SK-N-SH (cell line): Measurements from ENCODE around the gene TAS2R41.

Source experiments
- EZH2phosphoT487 ChIP-seq: fragments of 200-600 bp; sonication (generic); IDR thresholded peaks from 2 replicates; pipeline ENCODE4 v1.6.1; 2017; ENCODE audit warnings: low read depth, mixed run types, mild to moderate bottlenecking, antibody characterized with exemption, moderate library complexity, borderline replicate concordance
- TF ChIP-seq, protein P1 (sequence below): IDR thresholded peaks from 2 replicates; pipeline ENCODE4 v1.4.0; 2012; ENCODE audit warnings: low read depth
- TF ChIP-seq, protein P2 (sequence below): fragments of 200-600 bp; sonication (generic); IDR thresholded peaks from 2 replicates; pipeline ENCODE4 v1.6.1; 2017; ENCODE audit warnings: antibody characterized with exemption, mild to moderate bottlenecking, moderate library complexity
- TF ChIP-seq, protein P3 (sequence below): IDR thresholded peaks from 2 replicates; pipeline ENCODE4 v1.6.1; 2012; ENCODE audit warnings: mild to moderate bottlenecking, low read depth, low read length, moderate library complexity

DNA sequence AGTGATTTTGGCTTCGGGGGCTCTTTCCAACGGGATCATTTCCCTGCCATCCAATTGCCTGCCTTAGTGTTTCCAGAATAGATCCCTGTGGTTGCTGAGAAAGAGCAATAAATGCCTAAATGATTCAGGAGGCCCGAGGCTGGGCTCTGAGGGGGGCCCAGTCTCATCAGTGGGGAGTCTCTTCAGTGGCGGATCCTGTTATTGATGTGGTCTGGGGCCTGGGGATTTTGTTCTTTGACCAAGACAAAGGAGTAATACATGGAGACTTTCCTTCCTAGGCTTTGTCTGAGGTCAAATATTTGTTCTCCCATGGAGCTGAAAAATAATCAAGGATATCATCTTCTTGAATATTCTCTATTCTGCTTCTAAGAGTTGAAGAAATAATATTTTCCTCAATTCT, 40.8 kb downstream of the TAS2R41 start:
- TF ChIP-seq, protein P1, sequence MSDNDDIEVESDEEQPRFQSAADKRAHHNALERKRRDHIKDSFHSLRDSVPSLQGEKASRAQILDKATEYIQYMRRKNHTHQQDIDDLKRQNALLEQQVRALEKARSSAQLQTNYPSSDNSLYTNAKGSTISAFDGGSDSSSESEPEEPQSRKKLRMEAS, result no peak
- TF ChIP-seq, protein P2, sequence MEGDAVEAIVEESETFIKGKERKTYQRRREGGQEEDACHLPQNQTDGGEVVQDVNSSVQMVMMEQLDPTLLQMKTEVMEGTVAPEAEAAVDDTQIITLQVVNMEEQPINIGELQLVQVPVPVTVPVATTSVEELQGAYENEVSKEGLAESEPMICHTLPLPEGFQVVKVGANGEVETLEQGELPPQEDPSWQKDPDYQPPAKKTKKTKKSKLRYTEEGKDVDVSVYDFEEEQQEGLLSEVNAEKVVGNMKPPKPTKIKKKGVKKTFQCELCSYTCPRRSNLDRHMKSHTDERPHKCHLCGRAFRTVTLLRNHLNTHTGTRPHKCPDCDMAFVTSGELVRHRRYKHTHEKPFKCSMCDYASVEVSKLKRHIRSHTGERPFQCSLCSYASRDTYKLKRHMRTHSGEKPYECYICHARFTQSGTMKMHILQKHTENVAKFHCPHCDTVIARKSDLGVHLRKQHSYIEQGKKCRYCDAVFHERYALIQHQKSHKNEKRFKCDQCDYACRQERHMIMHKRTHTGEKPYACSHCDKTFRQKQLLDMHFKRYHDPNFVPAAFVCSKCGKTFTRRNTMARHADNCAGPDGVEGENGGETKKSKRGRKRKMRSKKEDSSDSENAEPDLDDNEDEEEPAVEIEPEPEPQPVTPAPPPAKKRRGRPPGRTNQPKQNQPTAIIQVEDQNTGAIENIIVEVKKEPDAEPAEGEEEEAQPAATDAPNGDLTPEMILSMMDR, result no peak
- TF ChIP-seq, protein P3, sequence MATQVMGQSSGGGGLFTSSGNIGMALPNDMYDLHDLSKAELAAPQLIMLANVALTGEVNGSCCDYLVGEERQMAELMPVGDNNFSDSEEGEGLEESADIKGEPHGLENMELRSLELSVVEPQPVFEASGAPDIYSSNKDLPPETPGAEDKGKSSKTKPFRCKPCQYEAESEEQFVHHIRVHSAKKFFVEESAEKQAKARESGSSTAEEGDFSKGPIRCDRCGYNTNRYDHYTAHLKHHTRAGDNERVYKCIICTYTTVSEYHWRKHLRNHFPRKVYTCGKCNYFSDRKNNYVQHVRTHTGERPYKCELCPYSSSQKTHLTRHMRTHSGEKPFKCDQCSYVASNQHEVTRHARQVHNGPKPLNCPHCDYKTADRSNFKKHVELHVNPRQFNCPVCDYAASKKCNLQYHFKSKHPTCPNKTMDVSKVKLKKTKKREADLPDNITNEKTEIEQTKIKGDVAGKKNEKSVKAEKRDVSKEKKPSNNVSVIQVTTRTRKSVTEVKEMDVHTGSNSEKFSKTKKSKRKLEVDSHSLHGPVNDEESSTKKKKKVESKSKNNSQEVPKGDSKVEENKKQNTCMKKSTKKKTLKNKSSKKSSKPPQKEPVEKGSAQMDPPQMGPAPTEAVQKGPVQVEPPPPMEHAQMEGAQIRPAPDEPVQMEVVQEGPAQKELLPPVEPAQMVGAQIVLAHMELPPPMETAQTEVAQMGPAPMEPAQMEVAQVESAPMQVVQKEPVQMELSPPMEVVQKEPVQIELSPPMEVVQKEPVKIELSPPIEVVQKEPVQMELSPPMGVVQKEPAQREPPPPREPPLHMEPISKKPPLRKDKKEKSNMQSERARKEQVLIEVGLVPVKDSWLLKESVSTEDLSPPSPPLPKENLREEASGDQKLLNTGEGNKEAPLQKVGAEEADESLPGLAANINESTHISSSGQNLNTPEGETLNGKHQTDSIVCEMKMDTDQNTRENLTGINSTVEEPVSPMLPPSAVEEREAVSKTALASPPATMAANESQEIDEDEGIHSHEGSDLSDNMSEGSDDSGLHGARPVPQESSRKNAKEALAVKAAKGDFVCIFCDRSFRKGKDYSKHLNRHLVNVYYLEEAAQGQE, result no peak
- TF ChIP-seq EZH2phosphoT487, result no peak
